PC-9 (cell line): Measurements from ENCODE around the gene KRT73. TPM values are rescaled to one million over a fixed set of nuclear protein-coding genes. Genes with fewer than 3 reads are reported as not detected.

ENCODE experiments used
- BruUV-seq: library from RNA; stranded (reverse); fragments of 400-500 nt; replicated peaks from 2 replicates; lab custom pipeline; 2021; lab: Mats Ljungman, UMichigan
- CTCF ChIA-PET: fragments of 300-600 bp; sonication (Branson Sonifier 250); formaldehyde crosslinking; loops from one replicate; lab custom pipeline; 2022; ENCODE audit warnings: antibody characterized with exemption; lab: Charles Lee
- POLR2A ChIA-PET: fragments of 300-600 bp; sonication (Branson Sonifier 250); formaldehyde crosslinking; loops from one replicate; lab custom pipeline; 2022; ENCODE audit warnings: antibody characterized with exemption; ENCODE audit not compliant: unreplicated experiment; lab: Charles Lee
- DNase-seq, 2 experiments: peaks; one replicate each; pipeline versions ENCODE4 v3.0.0 to v3.0.0-alpha.2; 2015 to 2022; ENCODE audit warnings: mixed read lengths in 1 of 2
- H2AFZ ChIP-seq: fragments of 200-600 bp; sonication (generic); 2 replicates; pipeline ENCODE4 v1.8.1; 2017; ENCODE audit warnings: antibody characterized with exemption
- H3F3A ChIP-seq: fragments of 200-600 bp; sonication (generic); 2 replicates; pipeline ENCODE4 v1.8.1; 2017; ENCODE audit warnings: antibody characterized with exemption, mild to moderate bottlenecking, low read depth; ENCODE audit not compliant: insufficient read depth
- H3K27ac ChIP-seq: fragments of 200-600 bp; sonication (generic); 2 replicates; pipeline ENCODE4 v1.6.1; 2016; ENCODE audit warnings: mixed run types
- H3K27me3 ChIP-seq: fragments of 200-600 bp; sonication (generic); 2 replicates; pipeline ENCODE4 v1.6.1; 2016; ENCODE audit warnings: low read depth, mixed run types; ENCODE audit not compliant: insufficient read depth
- H3K36me3 ChIP-seq: fragments of 200-600 bp; sonication (generic); 2 replicates; pipeline ENCODE4 v1.6.1; 2016; ENCODE audit warnings: low read depth, mixed run types
- H3K4me1 ChIP-seq: fragments of 200-600 bp; sonication (generic); replicated peaks from 2 replicates; pipeline ENCODE4 v1.6.1; 2016; ENCODE audit warnings: mixed run types; ENCODE audit not compliant: insufficient read depth
- H3K4me2 ChIP-seq: fragments of 200-600 bp; sonication (generic); 2 replicates; pipeline ENCODE4 v1.6.1; 2017; ENCODE audit warnings: mixed run types
- H3K4me3 ChIP-seq: fragments of 200-600 bp; sonication (generic); 2 replicates; pipeline ENCODE4 v1.6.1; 2016; ENCODE audit warnings: mixed run types
- H3K79me2 ChIP-seq: fragments of 200-600 bp; sonication (generic); 2 replicates; pipeline ENCODE4 v1.6.1; 2017; ENCODE audit warnings: low read depth, mixed run types
- H3K9me2 ChIP-seq: fragments of 200-600 bp; sonication (generic); 2 replicates; pipeline ENCODE4 v1.8.1; 2017; ENCODE audit warnings: mild to moderate bottlenecking; ENCODE audit not compliant: insufficient read depth
- H3K9me3 ChIP-seq: fragments of 200-600 bp; sonication (generic); 2 replicates; pipeline ENCODE4 v1.8.1; 2016; ENCODE audit warnings: low read depth; ENCODE audit not compliant: insufficient read depth
- H4K20me1 ChIP-seq: fragments of 200-600 bp; sonication (generic); 2 replicates; pipeline ENCODE4 v1.8.1; 2017; ENCODE audit not compliant: insufficient read depth
- EZH2 ChIP-seq: fragments of 200-600 bp; sonication (generic); IDR thresholded peaks from 2 replicates; pipeline ENCODE4 v1.8.0; 2017; ENCODE audit warnings: antibody characterized with exemption, low read depth
- intact Hi-C: fragments of 100-400 bp; cut with micrococcal nuclease; formaldehyde crosslinking; loops from one replicate; pipeline ENCODE4 v1.10.0; 2022; ENCODE audit not compliant: unreplicated experiment
- total RNA-seq: library from RNA; stranded (reverse); gene quantifications from 2 replicates; pipeline ENCODE4 v1.2.3, GENCODE V29; 2021
- TF ChIP-seq, protein P1 (sequence below): fragments of 200-600 bp; sonication (generic); conservative IDR thresholded peaks from 2 replicates; pipeline ENCODE4 v1.6.1; 2017; ENCODE audit warnings: mixed run types, antibody characterized with exemption, mild to moderate bottlenecking, moderate library complexity

Gene KRT73
- total RNA-seq, 1 experiment from 2014 or later, result not detected

GRCh38 chr12:52559979-52560378 lies 58.4 kb downstream of the KRT73 start:
- no peak for TF ChIP-seq EZH2
- TF ChIP-seq, protein P1, sequence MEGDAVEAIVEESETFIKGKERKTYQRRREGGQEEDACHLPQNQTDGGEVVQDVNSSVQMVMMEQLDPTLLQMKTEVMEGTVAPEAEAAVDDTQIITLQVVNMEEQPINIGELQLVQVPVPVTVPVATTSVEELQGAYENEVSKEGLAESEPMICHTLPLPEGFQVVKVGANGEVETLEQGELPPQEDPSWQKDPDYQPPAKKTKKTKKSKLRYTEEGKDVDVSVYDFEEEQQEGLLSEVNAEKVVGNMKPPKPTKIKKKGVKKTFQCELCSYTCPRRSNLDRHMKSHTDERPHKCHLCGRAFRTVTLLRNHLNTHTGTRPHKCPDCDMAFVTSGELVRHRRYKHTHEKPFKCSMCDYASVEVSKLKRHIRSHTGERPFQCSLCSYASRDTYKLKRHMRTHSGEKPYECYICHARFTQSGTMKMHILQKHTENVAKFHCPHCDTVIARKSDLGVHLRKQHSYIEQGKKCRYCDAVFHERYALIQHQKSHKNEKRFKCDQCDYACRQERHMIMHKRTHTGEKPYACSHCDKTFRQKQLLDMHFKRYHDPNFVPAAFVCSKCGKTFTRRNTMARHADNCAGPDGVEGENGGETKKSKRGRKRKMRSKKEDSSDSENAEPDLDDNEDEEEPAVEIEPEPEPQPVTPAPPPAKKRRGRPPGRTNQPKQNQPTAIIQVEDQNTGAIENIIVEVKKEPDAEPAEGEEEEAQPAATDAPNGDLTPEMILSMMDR, result no peak
- ChIA-PET POLR2A (no interaction called here), CTCF (no interaction called here)
- no peak overlapping the region for H3K27ac ChIP-seq
- H3K4me3 ChIP-seq, result no peak overlapping the region
- H4K20me1 ChIP-seq, result no peaks in the 10 kb centered on the region
- no peaks in the 10 kb centered on the region for H3K79me2 ChIP-seq
- intact Hi-C loops, result no loop called here
- no peak for DNase-seq
- no peaks in the 10 kb centered on the region; the same call in 1 of the 2 replicates for H3K27me3 ChIP-seq
- no peak overlapping the region for H3K4me2 ChIP-seq
- H3F3A ChIP-seq, result no peaks in the 10 kb centered on the region
- no peaks in the 10 kb centered on the region for H3K4me1 ChIP-seq
- no peaks in the 10 kb centered on the region for H3K9me2 ChIP-seq
- H3K9me3 ChIP-seq, result no peaks in the 10 kb centered on the region
- no peaks in the 10 kb centered on the region for H3K36me3 ChIP-seq
- BruUV-seq, result no TSS peak
- no peak overlapping the region for H2AFZ ChIP-seq

GRCh38 chr12:52558781-52559445 lies 59.4 kb downstream of the KRT73 start:
- intact Hi-C loops, result no loop called here
- H3K27ac ChIP-seq, result no peak overlapping the region
- CTCF ChIA-PET, result no interaction called here

More at GRCh38 chr12:52558781-52559445, 59.4 kb downstream of the KRT73 start:
- Histone ChIP-seq H3K27me3 (no peaks in the 10 kb centered on the region; the same call in 1 of the 2 replicates), H3K4me1 (no peaks in the 10 kb centered on the region), H3K79me2 (no peaks in the 10 kb centered on the region), H3K4me2 (no peak overlapping the region), H3K9me3 (no peaks in the 10 kb centered on the region), H2AFZ (no peak overlapping the region), H3K9me2 (no peaks in the 10 kb centered on the region), H3K36me3 (no peaks in the 10 kb centered on the region), H3F3A (no peaks in the 10 kb centered on the region), H3K4me3 (no peak overlapping the region), H4K20me1 (no peaks in the 10 kb centered on the region)
- no peak for DNase-seq
- no TSS peak for BruUV-seq
- POLR2A ChIA-PET, result no interaction called here
- no peak for TF ChIP-seq EZH2
- TF ChIP-seq, protein P1, result no peak

Other genes starting within 250 kb of the KRT73 start
- not detected in 2 replicates for gene KRT84, start 232.9 kb downstream of the KRT73 start, total RNA-seq
- gene KRT82, start 212.2 kb downstream of the KRT73 start, total RNA-seq, result not detected in 2 replicates
- gene KRT75, start 184.2 kb downstream of the KRT73 start, total RNA-seq, result not detected in 2 replicates
- 0.98 and 1.1 TPM in 2 replicates for gene KRT6B, start 166.4 kb downstream of the KRT73 start, total RNA-seq
- not detected in 2 replicates for gene KRT6C, start 144.8 kb downstream of the KRT73 start, total RNA-seq
- 55.9 and 87.5 TPM in 2 replicates for gene KRT6A, start 125.3 kb downstream of the KRT73 start, total RNA-seq
- 89.7 and 134 TPM in 2 replicates for gene KRT5, start 98.2 kb downstream of the KRT73 start, total RNA-seq
- not detected in 2 replicates for gene KRT71, start 65.4 kb downstream of the KRT73 start, total RNA-seq
- gene KRT74, start 44.7 kb downstream of the KRT73 start, total RNA-seq, result not detected in 2 replicates
- gene KRT72, start 17.1 kb downstream of the KRT73 start, total RNA-seq, result not detected in 2 replicates
- not detected in 2 replicates for gene KRT2, start 33.7 kb upstream of the KRT73 start, total RNA-seq
- gene KRT1, start 61.8 kb upstream of the KRT73 start, total RNA-seq, result not detected in 2 replicates
- not detected in 2 replicates for gene KRT77, start 85.0 kb upstream of the KRT73 start, total RNA-seq
- not detected in 2 replicates for gene KRT76, start 158.8 kb upstream of the KRT73 start, total RNA-seq
- 0.24 and 0.73 TPM in 2 replicates for gene KRT3, start 177.6 kb upstream of the KRT73 start, total RNA-seq
- 3.0 and 5.3 TPM in 2 replicates for gene KRT4, start 195.6 kb upstream of the KRT73 start, total RNA-seq
- gene KRT79, start 215.8 kb upstream of the KRT73 start, total RNA-seq, result 0.28 TPM in 1 of 2 replicates, not detected in the other
- 1.5 and 1.7 TPM in 2 replicates for gene KRT78, start 230.4 kb upstream of the KRT73 start, total RNA-seq